Gastrocnemius medialis (tissue), 4 donors: ENCODE data around the gene CDH2. TPM values are rescaled to one million over a fixed set of nuclear protein-coding genes. Genes with fewer than 3 reads are reported as not detected.

Experiments
- ATAC-seq, 2 donors: fragments of 150-250 bp; one replicate each; pipeline ENCODE4 v1.9.1; 2016
- DNase-seq, 2 donors: peaks; one replicate each; pipeline ENCODE4 v3.0.0-alpha.2; 2019
- H3K27ac ChIP-seq, 4 donors: fragments of 200-600 bp; sonication (generic); 1 replicate in 1 of 4; 2 replicates in 3 of 4; pipeline ENCODE4 v1.5.1; 2016 to 2018; ENCODE audit warnings: mild to moderate bottlenecking in 2 of 4, moderate library complexity in 1 of 4
- H3K27me3 ChIP-seq, 3 donors: fragments of 200-600 bp; sonication (generic) in 2 of 3; 1 replicate in 1 of 3; 2 replicates in 2 of 3; pipeline versions ENCODE4 v1.5.1 to v1.6.0; 2016 to 2019; ENCODE audit warnings: mild to moderate bottlenecking in 1 of 3, moderate library complexity in 1 of 3
- H3K36me3 ChIP-seq, 2 donors: fragments of 200-600 bp; sonication (generic) in 1 of 2; one replicate each; pipeline ENCODE4 v1.5.1; 2017 to 2018
- H3K4me1 ChIP-seq, 2 donors: fragments of 200-600 bp; sonication (generic) in 1 of 2; one replicate each; pipeline ENCODE4 v1.5.1; 2016 to 2017; ENCODE audit warnings: mild to moderate bottlenecking in 2 of 2
- H3K4me3 ChIP-seq, 4 donors: fragments of 200-600 bp; sonication (generic) in 3 of 4; 1 replicate in 1 of 4; 2 replicates in 3 of 4; pipeline ENCODE4 v1.5.1; 2016 to 2019; ENCODE audit warnings: mild to moderate bottlenecking in 2 of 4
- H3K9me3 ChIP-seq, 3 donors: fragments of 200-600 bp; sonication (generic) in 2 of 3; 1 replicate in 1 of 3; 2 replicates in 2 of 3; pipeline ENCODE4 v1.5.1; 2016 to 2019
- POLR2A ChIP-seq, 2 donors: fragments of 450-650 bp; IDR thresholded peaks; one replicate each; pipeline ENCODE4 v1.6.1; 2017; ENCODE audit warnings: antibody characterized with exemption in 2 of 2, mild to moderate bottlenecking in 2 of 2, moderate library complexity in 2 of 2
- in situ Hi-C, 4 donors: fragments of 200-750 bp; cut with MboI; loops; one replicate each; pipeline versions ENCODE4 v1.15.0 to v1.8.0; 2017; ENCODE audit warnings: low sequenced_read_pairs in 4 of 4
- intact Hi-C: fragments of 100-400 bp; cut with DNase I; formaldehyde crosslinking; loops from one replicate; pipeline ENCODE4 v1.15.1; 2023; ENCODE audit warnings: low total_unique reads
- total RNA-seq, 4 donors: library from RNA; depleted of rRNA; stranded (reverse); fragments of >200 nt; gene quantifications; one replicate each; pipeline versions ENCODE4 v1.1.0 to v1.2.3, GENCODE V29; 2016
- TF ChIP-seq, protein P1 (sequence below), 5 experiments: fragments of 450-650 bp in 3 of 5; fragments of 200-600 bp in 2 of 5; sonication (generic) in 2 of 5; IDR thresholded peaks in 4 of 5; conservative IDR thresholded peaks in 1 of 5; 1 replicate in 4 of 5; 2 replicates in 1 of 5; pipeline ENCODE4 v1.5.1; 2016 to 2019; ENCODE audit warnings: antibody characterized with exemption in 5 of 5, mild to moderate bottlenecking in 3 of 5, moderate library complexity in 3 of 5

Gene CDH2
- total RNA-seq, 4 donors from 2014 or later = 0.38 to 0.62 (median 0.51) TPM; not detected in 1

DNA sequence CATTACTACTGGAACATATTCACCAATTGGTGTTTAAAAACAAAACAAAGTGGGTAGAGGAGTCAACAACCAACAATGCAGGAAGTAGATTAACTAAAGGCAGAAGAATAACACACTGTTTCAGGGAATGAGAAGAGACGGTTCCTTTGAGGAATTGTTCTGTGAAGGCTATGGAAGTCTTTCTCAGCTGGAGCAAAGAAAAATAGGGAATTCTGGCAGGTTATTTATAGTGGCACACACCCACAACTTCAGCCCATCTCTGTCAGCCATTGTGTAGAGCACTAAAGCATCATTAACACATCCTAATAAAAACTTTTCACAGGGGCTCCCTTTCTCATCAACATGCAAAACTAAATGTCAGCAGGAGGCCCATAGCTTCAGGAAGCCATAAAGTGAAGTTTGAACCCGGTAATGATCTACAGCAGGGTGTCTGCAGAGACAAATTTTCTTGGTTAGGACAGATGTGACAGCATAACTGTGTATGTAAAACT lies 113.6 kb downstream of the CDH2 start:
- intact Hi-C loops = no loop called here

DNA sequence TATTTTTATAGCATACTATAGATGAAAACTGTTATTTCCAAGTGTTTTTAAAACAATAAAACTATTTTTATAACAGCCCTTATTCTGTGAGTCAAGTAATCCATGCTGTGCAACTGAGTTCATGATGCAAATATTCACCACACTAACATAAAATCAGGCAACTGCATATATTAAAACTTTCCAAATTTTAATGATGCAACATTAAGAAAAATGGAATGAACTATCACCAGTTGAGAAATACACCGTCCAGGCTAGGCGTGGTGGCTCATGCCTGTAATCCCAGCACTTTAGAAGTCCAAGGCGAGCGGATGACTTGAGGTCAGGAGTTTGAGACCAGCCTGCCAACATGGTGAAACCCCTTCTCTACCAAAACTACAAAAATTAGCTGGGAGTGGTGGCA lies 114.5 kb downstream of the CDH2 start:
- ATAC-seq (no peak), DNase-seq (no peak)
- Histone ChIP-seq H3K9me3 (no peaks in the 10 kb centered on the region), H3K4me3 (no peak overlapping the region), H3K36me3 (no peaks in the 10 kb centered on the region), H3K27me3 (no peaks in the 10 kb centered on the region), H3K4me1 (no peaks in the 10 kb centered on the region), H3K27ac (no peak overlapping the region)
- in situ Hi-C loops = no loop called here
- intact Hi-C loops = no loop called here
- TF ChIP-seq POLR2A (IDR thresholded peaks at IDR 0.05) = no peak
- TF ChIP-seq, protein P1, sequence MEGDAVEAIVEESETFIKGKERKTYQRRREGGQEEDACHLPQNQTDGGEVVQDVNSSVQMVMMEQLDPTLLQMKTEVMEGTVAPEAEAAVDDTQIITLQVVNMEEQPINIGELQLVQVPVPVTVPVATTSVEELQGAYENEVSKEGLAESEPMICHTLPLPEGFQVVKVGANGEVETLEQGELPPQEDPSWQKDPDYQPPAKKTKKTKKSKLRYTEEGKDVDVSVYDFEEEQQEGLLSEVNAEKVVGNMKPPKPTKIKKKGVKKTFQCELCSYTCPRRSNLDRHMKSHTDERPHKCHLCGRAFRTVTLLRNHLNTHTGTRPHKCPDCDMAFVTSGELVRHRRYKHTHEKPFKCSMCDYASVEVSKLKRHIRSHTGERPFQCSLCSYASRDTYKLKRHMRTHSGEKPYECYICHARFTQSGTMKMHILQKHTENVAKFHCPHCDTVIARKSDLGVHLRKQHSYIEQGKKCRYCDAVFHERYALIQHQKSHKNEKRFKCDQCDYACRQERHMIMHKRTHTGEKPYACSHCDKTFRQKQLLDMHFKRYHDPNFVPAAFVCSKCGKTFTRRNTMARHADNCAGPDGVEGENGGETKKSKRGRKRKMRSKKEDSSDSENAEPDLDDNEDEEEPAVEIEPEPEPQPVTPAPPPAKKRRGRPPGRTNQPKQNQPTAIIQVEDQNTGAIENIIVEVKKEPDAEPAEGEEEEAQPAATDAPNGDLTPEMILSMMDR (IDR thresholded peaks at IDR 0.05 in 4 of 5, conservative IDR thresholded peaks at IDR 0.05 in 1 of 5) = no peak

More for the DNA sequence above, 113.6 kb downstream of the CDH2 start:
- Histone ChIP-seq H3K36me3 (no peaks in the 10 kb centered on the region), H3K9me3 (no peaks in the 10 kb centered on the region), H3K27ac (no peak overlapping the region), H3K4me1 (no peaks in the 10 kb centered on the region), H3K27me3 (no peaks in the 10 kb centered on the region), H3K4me3 (no peak overlapping the region)
- in situ Hi-C loops = no loop called here
- ATAC-seq (no peak), DNase-seq (no peak)
- no peak for TF ChIP-seq POLR2A (IDR thresholded peaks at IDR 0.05)
- TF ChIP-seq, protein P1 (IDR thresholded peaks at IDR 0.05 in 4 of 5, conservative IDR thresholded peaks at IDR 0.05 in 1 of 5) = no peak

DNA sequence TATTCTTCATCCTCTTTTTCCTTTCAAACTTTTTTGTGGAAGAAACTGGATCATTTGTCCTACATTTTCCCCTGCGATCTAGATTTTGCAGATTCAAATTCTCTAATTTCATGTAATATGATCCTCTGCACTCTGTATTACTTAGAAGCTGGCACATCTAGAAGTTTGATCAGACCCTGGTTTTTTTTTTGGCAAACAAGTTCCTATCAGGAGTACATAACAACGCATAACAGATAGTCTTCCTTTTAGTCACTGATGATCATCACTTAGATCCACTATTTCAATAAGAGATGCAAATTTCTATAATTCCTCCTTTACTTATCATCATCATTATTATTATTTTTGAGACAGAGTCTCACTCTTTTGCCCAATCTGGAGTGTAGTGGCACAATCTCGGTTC lies 117.1 kb downstream of the CDH2 start:
- Histone ChIP-seq H3K9me3 (no peaks in the 10 kb centered on the region), H3K36me3 (no peaks in the 10 kb centered on the region), H3K27me3 (no peaks in the 10 kb centered on the region), H3K4me1 (no peaks in the 10 kb centered on the region), H3K4me3 (no peak overlapping the region), H3K27ac (no peak overlapping the region)
- in situ Hi-C loops (no loop called here), intact Hi-C loops (no loop called here)
- ATAC-seq (no peak), DNase-seq (no peak)
- TF ChIP-seq, protein P1 (IDR thresholded peaks at IDR 0.05 in 4 of 5, conservative IDR thresholded peaks at IDR 0.05 in 1 of 5) = no peak
- no peak for TF ChIP-seq POLR2A (IDR thresholded peaks at IDR 0.05)

DNA sequence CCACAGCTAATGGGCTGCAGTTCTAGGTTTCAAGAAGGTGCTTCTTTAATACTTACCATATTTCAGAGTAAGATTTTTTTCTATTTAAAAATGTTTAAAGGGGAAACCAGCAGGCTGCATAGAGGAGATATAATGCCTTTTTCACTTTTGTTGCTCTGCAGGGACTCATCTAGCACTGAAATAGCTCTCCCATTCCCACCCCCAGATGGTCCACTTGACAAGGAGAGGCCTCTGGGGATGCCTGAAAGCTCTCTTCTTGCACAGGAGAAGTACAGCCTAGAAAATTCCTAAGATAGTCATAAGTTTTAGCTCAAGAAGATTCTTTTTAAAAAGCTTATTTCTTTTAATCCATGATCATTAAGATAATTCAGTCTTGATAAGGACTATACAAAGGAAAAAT lies 126.4 kb downstream of the CDH2 start:
- ATAC-seq = no peak
- intact Hi-C loops = no loop called here
- no peak for DNase-seq
- Histone ChIP-seq H3K27me3 (no peaks in the 10 kb centered on the region), H3K4me3 (no peak overlapping the region), H3K9me3 (no peaks in the 10 kb centered on the region), H3K27ac (no peak overlapping the region), H3K36me3 (no peaks in the 10 kb centered on the region), H3K4me1 (no peaks in the 10 kb centered on the region)
- TF ChIP-seq POLR2A (IDR thresholded peaks at IDR 0.05) = no peak
- TF ChIP-seq, protein P1 (IDR thresholded peaks at IDR 0.05 in 4 of 5, conservative IDR thresholded peaks at IDR 0.05 in 1 of 5) = no peak
- in situ Hi-C loops = no loop called here

DNA sequence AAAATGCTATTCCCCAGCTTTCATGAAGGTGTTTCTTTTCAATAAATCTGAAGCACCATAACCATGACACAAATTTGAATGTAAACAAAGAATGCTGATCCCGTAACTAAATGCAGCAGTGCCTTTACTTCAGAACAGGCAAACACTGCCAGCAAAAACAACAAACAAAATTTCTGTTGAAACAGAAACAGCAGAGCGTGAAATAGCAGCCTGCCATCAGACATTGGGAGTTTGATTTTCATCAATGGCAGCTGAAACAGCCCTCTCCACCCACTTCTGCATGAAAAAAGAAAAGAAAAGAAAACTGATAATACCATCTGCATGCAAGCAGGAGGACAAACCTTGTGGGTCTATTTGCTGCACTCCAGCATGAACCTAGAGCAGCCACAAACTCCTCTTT lies 128.3 kb downstream of the CDH2 start:
- H3K4me1 ChIP-seq = no peaks in the 10 kb centered on the region

More for the DNA sequence above, 128.3 kb downstream of the CDH2 start:
- intact Hi-C loops = no loop called here
- in situ Hi-C loops = no loop called here
- H3K36me3 ChIP-seq = no peaks in the 10 kb centered on the region
- no peaks in the 10 kb centered on the region for H3K27me3 ChIP-seq
- DNase-seq (no peak), ATAC-seq (no peak)
- H3K4me3 ChIP-seq = no peak overlapping the region
- no peak overlapping the region for H3K27ac ChIP-seq
- no peaks in the 10 kb centered on the region for H3K9me3 ChIP-seq
- no peak for TF ChIP-seq POLR2A (IDR thresholded peaks at IDR 0.05)
